ENCODE results near the gene HECA. TPM values are rescaled to one million over a fixed set of nuclear protein-coding genes. Genes with fewer than 3 reads are reported as not detected.

HECA gene
- total RNA-seq, 1 donor from 2014 or later = 38.3 TPM

- TF ChIP-seq CTCF (IDR thresholded peaks at IDR 0.05) = no peak
- no peaks in the 10 kb centered on the region for H3K36me3 Mint-ChIP-seq (ENCODE audit: low read depth)
- H3K27ac Mint-ChIP-seq = no peak overlapping the region
- ChIA-PET CTCF (interaction anchor here (1.0 to 3.9 kb wide), 3 partner anchors 123 to 293 kb away, joined by 3 to 17 read pairs (median 5); no protein-coding TSS in a partner anchor), POLR2A (no interaction called here)
- no peaks in the 10 kb centered on the region for H3K4me1 Mint-ChIP-seq
- DNase-seq (no peak), ATAC-seq (ENCODE audit: low read depth) (peak; percentile 34)
- intact Hi-C loops (cut with micrococcal nuclease) = loop anchor here (5.0 kb wide), 1 partner anchor 122 kb away; the partner anchor contains the start of gene REPS1
- no peaks in the 10 kb centered on the region for H3K27me3 Mint-ChIP-seq
- H3K9me3 Mint-ChIP-seq = no peaks in the 10 kb centered on the region
- no peak overlapping the region for H3K4me3 Mint-ChIP-seq
Observed at GRCh38 chr6:139109558-139109957, 25.3 kb upstream of the HECA start.

GRCh38 chr6:139112146-139112545 lies 22.7 kb upstream of the HECA start:
- Mint-ChIP-seq H3K36me3 (ENCODE audit: low read depth) (no peaks in the 10 kb centered on the region), H3K27me3 (no peaks in the 10 kb centered on the region), H3K4me3 (no peak overlapping the region), H3K4me1 (no peaks in the 10 kb centered on the region), H3K27ac (no peak overlapping the region), H3K9me3 (no peaks in the 10 kb centered on the region)
- DNase-seq (no peak), ATAC-seq (ENCODE audit: low read depth) (no peak)
- TF ChIP-seq CTCF (IDR thresholded peaks at IDR 0.05) = no peak
- ChIA-PET POLR2A (no interaction called here), CTCF (no interaction called here)
- intact Hi-C loops (cut with micrococcal nuclease) = no loop called here

- Mint-ChIP-seq H3K4me1 (no peaks in the 10 kb centered on the region), H3K4me3 (no peak overlapping the region), H3K9me3 (no peaks in the 10 kb centered on the region), H3K27ac (no peak overlapping the region), H3K36me3 (ENCODE audit: low read depth) (no peaks in the 10 kb centered on the region), H3K27me3 (no peaks in the 10 kb centered on the region)
- DNase-seq (no peak), ATAC-seq (ENCODE audit: low read depth) (no peak)
- CTCF ChIA-PET = no interaction called here
- no peak for TF ChIP-seq CTCF (IDR thresholded peaks at IDR 0.05)
- POLR2A ChIA-PET = interaction anchor here (0.7 kb wide), 2 partner anchors 10 to 132 kb away, joined by 4 to 7 read pairs; no protein-coding TSS in a partner anchor
- intact Hi-C loops (cut with micrococcal nuclease) = no loop called here
Observed at GRCh38 chr6:139112561-139112960, 22.3 kb upstream of the HECA start.

- ATAC-seq (ENCODE audit: low read depth) (no peak), DNase-seq (no peak)
- H3K27ac Mint-ChIP-seq = no peak overlapping the region
- H3K4me3 Mint-ChIP-seq = no peak overlapping the region
- intact Hi-C loops (cut with micrococcal nuclease) = loop anchor here (1.0 kb wide), 1 partner anchor 18 kb away; no protein-coding TSS in a partner anchor
- no peaks in the 10 kb centered on the region for H3K4me1 Mint-ChIP-seq
- H3K27me3 Mint-ChIP-seq = no peaks in the 10 kb centered on the region
- ChIA-PET POLR2A (interaction anchor here (0.6 kb wide), 1 partner anchor 1008 kb away, joined by 3 read pairs; no protein-coding TSS in a partner anchor), CTCF (no interaction called here)
- H3K36me3 Mint-ChIP-seq (ENCODE audit: low read depth) = no peaks in the 10 kb centered on the region
- peaks cover 8% of the 10 kb centered on the region for H3K9me3 Mint-ChIP-seq
- no peak for TF ChIP-seq CTCF (IDR thresholded peaks at IDR 0.05)
Observed at GRCh38 chr6:139114746-139115145, 20.1 kb upstream of the HECA start.

- H3K4me1 Mint-ChIP-seq = no peaks in the 10 kb centered on the region
- peaks cover 18% of the 10 kb centered on the region for H3K9me3 Mint-ChIP-seq
- no peak for DNase-seq
- ATAC-seq (ENCODE audit: low read depth) = no peak
- no peaks in the 10 kb centered on the region for H3K27me3 Mint-ChIP-seq
- ChIA-PET CTCF (interaction anchor here (1.2 kb wide), 1 partner anchor 248 kb away, joined by 3 read pairs; no protein-coding TSS in a partner anchor), POLR2A (no interaction called here)
- TF ChIP-seq CTCF (IDR thresholded peaks at IDR 0.05) = no peak
- H3K27ac Mint-ChIP-seq = no peak overlapping the region
- H3K36me3 Mint-ChIP-seq (ENCODE audit: low read depth) = no peaks in the 10 kb centered on the region
- no peak overlapping the region for H3K4me3 Mint-ChIP-seq
- intact Hi-C loops (cut with micrococcal nuclease) = no loop called here
Observed at GRCh38 chr6:139115989-139116758, 18.7 kb upstream of the HECA start.
